ENCODE data around the gene PRRC2B.

DNA sequence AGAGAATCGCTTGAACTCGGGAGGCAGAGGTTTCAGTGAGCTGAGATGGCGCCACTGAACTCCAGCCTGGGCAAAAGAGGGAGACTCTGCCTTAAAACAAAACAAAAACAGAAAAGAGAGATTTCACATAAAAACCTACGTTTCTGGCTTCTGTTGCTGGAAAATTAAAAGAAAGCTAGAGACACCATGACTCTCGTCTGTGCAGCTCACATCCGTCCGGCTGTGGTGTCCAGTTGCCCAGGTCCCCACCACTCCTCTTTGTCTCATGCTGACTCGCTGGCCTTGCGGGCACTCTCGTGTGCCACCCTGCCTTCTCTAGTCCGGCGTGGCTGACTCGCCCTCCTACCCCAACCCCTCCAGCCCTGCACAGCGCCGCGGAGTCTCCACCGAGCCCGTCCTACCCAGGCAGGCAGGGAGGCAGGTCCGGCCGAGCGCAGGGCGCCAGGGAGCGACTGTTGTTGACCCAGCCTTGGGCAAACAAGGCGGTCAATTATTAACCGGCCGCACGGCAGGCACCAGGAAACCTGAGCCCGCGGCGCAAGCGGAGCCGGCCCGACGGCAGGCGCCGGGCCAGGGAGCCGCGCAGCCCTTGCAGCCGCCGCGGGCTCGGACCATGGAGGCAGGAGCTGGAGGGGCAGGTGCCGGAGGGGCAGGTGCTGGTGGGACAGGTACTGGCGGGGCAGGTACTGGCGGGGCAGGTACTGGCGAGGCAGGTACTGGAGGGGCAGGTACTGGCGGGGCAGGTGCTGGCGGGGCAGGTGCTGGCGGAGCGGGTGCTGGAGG lies 151.3 kb downstream of the PRRC2B start, which contains the start of gene PRRT1B:
- TF ChIP-seq, protein P1, sequence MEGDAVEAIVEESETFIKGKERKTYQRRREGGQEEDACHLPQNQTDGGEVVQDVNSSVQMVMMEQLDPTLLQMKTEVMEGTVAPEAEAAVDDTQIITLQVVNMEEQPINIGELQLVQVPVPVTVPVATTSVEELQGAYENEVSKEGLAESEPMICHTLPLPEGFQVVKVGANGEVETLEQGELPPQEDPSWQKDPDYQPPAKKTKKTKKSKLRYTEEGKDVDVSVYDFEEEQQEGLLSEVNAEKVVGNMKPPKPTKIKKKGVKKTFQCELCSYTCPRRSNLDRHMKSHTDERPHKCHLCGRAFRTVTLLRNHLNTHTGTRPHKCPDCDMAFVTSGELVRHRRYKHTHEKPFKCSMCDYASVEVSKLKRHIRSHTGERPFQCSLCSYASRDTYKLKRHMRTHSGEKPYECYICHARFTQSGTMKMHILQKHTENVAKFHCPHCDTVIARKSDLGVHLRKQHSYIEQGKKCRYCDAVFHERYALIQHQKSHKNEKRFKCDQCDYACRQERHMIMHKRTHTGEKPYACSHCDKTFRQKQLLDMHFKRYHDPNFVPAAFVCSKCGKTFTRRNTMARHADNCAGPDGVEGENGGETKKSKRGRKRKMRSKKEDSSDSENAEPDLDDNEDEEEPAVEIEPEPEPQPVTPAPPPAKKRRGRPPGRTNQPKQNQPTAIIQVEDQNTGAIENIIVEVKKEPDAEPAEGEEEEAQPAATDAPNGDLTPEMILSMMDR (IDR thresholded peaks at IDR 0.05) = no peak
- TF ChIP-seq POLR2A (IDR thresholded peaks at IDR 0.05) = no peak
